Hepatocyte (in vitro differentiated cells): ENCODE data around the gene TBX18. TPM values are rescaled to one million over a fixed set of nuclear protein-coding genes. Genes with fewer than 3 reads are reported as not detected.

Source experiments
- DNase-seq: peaks from one replicate; pipeline ENCODE4 v3.0.0-alpha.2; 2016; ENCODE audit warnings: low spot score
- H2AFZ ChIP-seq: fragments of 200-600 bp; sonication (generic); 2 replicates; pipeline ENCODE4 v1.6.0; 2016; ENCODE audit warnings: antibody characterized with exemption, mild to moderate bottlenecking
- H3K27ac ChIP-seq: fragments of 200-600 bp; sonication (generic); 2 replicates; pipeline ENCODE4 v1.5.1; 2016; ENCODE audit warnings: mild to moderate bottlenecking
- H3K27me3 ChIP-seq: fragments of 200-600 bp; sonication (generic); 2 replicates; pipeline ENCODE4 v1.6.1; 2016
- H3K36me3 ChIP-seq: fragments of 200-600 bp; sonication (generic); replicated peaks from 2 replicates; pipeline ENCODE4 v1.5.1; 2016; ENCODE audit warnings: low read depth; ENCODE audit not compliant: insufficient read depth
- H3K4me1 ChIP-seq: fragments of 200-600 bp; sonication (generic); 2 replicates; pipeline ENCODE4 v1.5.1; 2016; ENCODE audit warnings: mild to moderate bottlenecking, moderate library complexity; ENCODE audit not compliant: insufficient read depth
- H3K4me2 ChIP-seq: fragments of 200-600 bp; sonication (generic); 2 replicates; pipeline ENCODE4 v1.6.0; 2016
- H3K4me3 ChIP-seq: fragments of 200-600 bp; sonication (generic); 2 replicates; pipeline ENCODE4 v1.5.1; 2016; ENCODE audit warnings: mild to moderate bottlenecking
- H3K79me2 ChIP-seq: fragments of 200-600 bp; sonication (generic); 2 replicates; pipeline ENCODE4 v1.6.0; 2017; ENCODE audit warnings: mild to moderate bottlenecking
- H3K9me2 ChIP-seq: fragments of 200-600 bp; sonication (generic); replicated peaks from 2 replicates; pipeline ENCODE4 v1.6.0; 2017; ENCODE audit warnings: mild to moderate bottlenecking; ENCODE audit not compliant: insufficient read depth
- H3K9me3 ChIP-seq: fragments of 200-600 bp; sonication (generic); 2 replicates; pipeline ENCODE4 v1.5.1; 2016; ENCODE audit warnings: low read depth, mild to moderate bottlenecking
- H4K20me1 ChIP-seq: fragments of 200-600 bp; sonication (generic); 2 replicates; pipeline ENCODE4 v1.6.0; 2016; ENCODE audit warnings: mild to moderate bottlenecking; ENCODE audit not compliant: insufficient read depth, poor library complexity, severe bottlenecking
- CTCF ChIP-seq: fragments of 200-600 bp; sonication (generic); IDR thresholded peaks from 2 replicates; pipeline ENCODE4 v1.5.1; 2016; ENCODE audit warnings: antibody characterized with exemption, mild to moderate bottlenecking; ENCODE audit not compliant: poor library complexity
- EZH2 ChIP-seq: fragments of 200-600 bp; sonication (generic); IDR thresholded peaks from 2 replicates; pipeline ENCODE4 v1.6.1; 2016; ENCODE audit warnings: antibody characterized with exemption, mild to moderate bottlenecking, borderline replicate concordance
- EZH2phosphoT487 ChIP-seq: fragments of 200-600 bp; sonication (generic); IDR thresholded peaks from one replicate; pipeline ENCODE4 v1.6.1; 2018; ENCODE audit warnings: antibody characterized with exemption, mild to moderate bottlenecking, low read depth, moderate library complexity; ENCODE audit not compliant: unreplicated experiment, severe bottlenecking
- WGBS: methylation state at CpG from one replicate; pipeline ENCODE4 v1.1.6; 2016; ENCODE audit warnings: low lambda C conversion rate; ENCODE audit errors: missing lambda C conversion rate; 5-methylcytosine and 5-hydroxymethylcytosine counted together
- polyA plus RNA-seq: library from polyadenylated mRNA; unstranded; fragments of >200 nt; fragmentation: Nextera tagmentation; extraction: Ambion mirVana; gene quantifications from 2 replicates; pipeline ENCODE4 v1.2.1, GENCODE V29; 2016
- total RNA-seq: library from RNA; depleted of rRNA; stranded (reverse); fragments of >200 nt; gene quantifications from 2 replicates; pipeline ENCODE4 v1.2.3, GENCODE V29; 2014

The TBX18 gene
- total and polyA plus RNA-seq, 2 experiments from 2014 or later, result 0.37 to 1.3 TPM

GRCh38 chr6:84731901-84732300 is 32.5 kb downstream of the TBX18 start:
- no peak for TF ChIP-seq CTCF
- no peak for TF ChIP-seq EZH2phosphoT487
- no peak for TF ChIP-seq EZH2
- Histone ChIP-seq H4K20me1 (no peaks in the 10 kb centered on the region), H3K4me3 (no peak overlapping the region), H3K79me2 (no peaks in the 10 kb centered on the region), H2AFZ (no peak overlapping the region), H3K27ac (no peak overlapping the region), H3K4me1 (no peaks in the 10 kb centered on the region), H3K4me2 (no peak overlapping the region), H3K9me3 (no peaks in the 10 kb centered on the region), H3K27me3 (no peaks in the 10 kb centered on the region), H3K9me2 (no peaks in the 10 kb centered on the region), H3K36me3 (no peaks in the 10 kb centered on the region)
- no peak for DNase-seq

GRCh38 chr6:84731401-84731800 is 33.0 kb downstream of the TBX18 start:
- no peak overlapping the region for H3K27ac ChIP-seq
- no peaks in the 10 kb centered on the region for H3K36me3 ChIP-seq
- no peaks in the 10 kb centered on the region for H3K9me2 ChIP-seq
- no peaks in the 10 kb centered on the region for H3K79me2 ChIP-seq
- TF ChIP-seq EZH2phosphoT487, result no peak
- no peak for TF ChIP-seq EZH2
- no peak for TF ChIP-seq CTCF
- H3K9me3 ChIP-seq, result no peaks in the 10 kb centered on the region
- H3K4me2 ChIP-seq, result no peak overlapping the region
- WGBS, result 56% methylated on average over 3 of the region's 3 CpGs
- H3K27me3 ChIP-seq, result no peaks in the 10 kb centered on the region
- no peaks in the 10 kb centered on the region for H3K4me1 ChIP-seq
- no peaks in the 10 kb centered on the region for H4K20me1 ChIP-seq
- no peak overlapping the region for H2AFZ ChIP-seq
- H3K4me3 ChIP-seq, result no peak overlapping the region
- DNase-seq, result no peak

- peaks cover 3% of the 10 kb centered on the region for H3K27me3 ChIP-seq
- no peaks in the 10 kb centered on the region for H3K9me3 ChIP-seq
- no peaks in the 10 kb centered on the region for H3K79me2 ChIP-seq
- no peak overlapping the region for H3K4me2 ChIP-seq
- H3K36me3 ChIP-seq, result no peaks in the 10 kb centered on the region
- H2AFZ ChIP-seq, result no peak overlapping the region
- H4K20me1 ChIP-seq, result no peaks in the 10 kb centered on the region
- no peak overlapping the region for H3K27ac ChIP-seq
- no peaks in the 10 kb centered on the region for H3K4me1 ChIP-seq
- TF ChIP-seq CTCF, result peak; percentile 17
- TF ChIP-seq EZH2, result no peak
- no peak overlapping the region for H3K4me3 ChIP-seq
- no peaks in the 10 kb centered on the region for H3K9me2 ChIP-seq
- DNase-seq, result peak; percentile 14
Measured at GRCh38 chr6:84728602-84729001, 35.8 kb downstream of the TBX18 start.

DNA sequence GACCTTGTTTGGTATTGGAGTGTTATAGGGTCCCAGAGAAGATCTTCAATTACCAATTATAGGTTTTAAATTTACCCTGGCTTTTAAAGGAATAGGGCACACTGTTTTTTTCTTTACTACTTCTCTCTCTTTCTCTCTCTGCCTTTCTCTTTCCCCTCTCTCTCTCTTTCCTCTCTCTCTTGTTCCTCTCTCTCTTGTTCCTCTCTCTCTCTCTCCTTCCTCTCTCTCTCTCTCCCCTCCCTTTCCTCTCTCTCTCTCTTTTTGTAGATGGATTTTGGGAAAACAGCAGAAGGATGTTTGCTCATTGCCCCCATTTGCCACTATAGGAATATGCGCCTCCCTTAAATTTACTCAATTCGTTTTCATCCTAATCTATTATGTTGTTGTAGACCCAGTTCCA is 45.2 kb downstream of the TBX18 start:
- Histone ChIP-seq H3K4me2 (no peak overlapping the region), H3K4me1 (no peaks in the 10 kb centered on the region), H3K9me2 (no peaks in the 10 kb centered on the region), H3K4me3 (no peak overlapping the region), H2AFZ (no peak overlapping the region), H3K27me3 (peaks cover 4% of the 10 kb centered on the region), H3K36me3 (no peaks in the 10 kb centered on the region), H4K20me1 (no peaks in the 10 kb centered on the region), H3K27ac (no peak overlapping the region), H3K79me2 (no peaks in the 10 kb centered on the region), H3K9me3 (no peaks in the 10 kb centered on the region)
- no peak for DNase-seq
- WGBS, result 88% methylated on average over 2 of the region's 2 CpGs
- no peak for TF ChIP-seq CTCF
- TF ChIP-seq EZH2, result no peak
- TF ChIP-seq EZH2phosphoT487, result no peak
